CD4-positive, alpha-beta T cell treated with Interleukin-10 for 1 hour (primary cell): ENCODE results near the gene RAB27B.

ENCODE experiments used
- DNase-seq: peaks from one replicate; pipeline ENCODE4 v3.0.0-alpha.2; 2020

The RAB27B gene

GRCh38 chr18:54872681-54873080, 44.4 kb downstream of the RAB27B start:
- no peak for DNase-seq

GRCh38 chr18:54873884-54874255, 45.6 kb downstream of the RAB27B start:
- DNase-seq, result no peak

- DNase-seq, result no peak
Measured at GRCh38 chr18:54875063-54875462, 46.8 kb downstream of the RAB27B start.

- DNase-seq, result no peak
Measured at GRCh38 chr18:54877076-54877475, 48.8 kb downstream of the RAB27B start.

GRCh38 chr18:54878159-54878622, 49.9 kb downstream of the RAB27B start:
- DNase-seq, result no peak

- no peak for DNase-seq
Measured at GRCh38 chr18:54878659-54879358, 50.5 kb downstream of the RAB27B start.

GRCh38 chr18:54879691-54880090, 51.4 kb downstream of the RAB27B start:
- DNase-seq, result no peak

- DNase-seq, result no peak
Measured at GRCh38 chr18:54880395-54881105, 52.3 kb downstream of the RAB27B start.

- no peak for DNase-seq
Measured at GRCh38 chr18:54881229-54881768, 53.0 kb downstream of the RAB27B start.

GRCh38 chr18:54882318-54882717, 54.0 kb downstream of the RAB27B start:
- no peak for DNase-seq

GRCh38 chr18:54883816-54884604, 55.7 kb downstream of the RAB27B start:
- no peak for DNase-seq

GRCh38 chr18:54888378-54888777, 60.1 kb downstream of the RAB27B start:
- DNase-seq, result no peak

- DNase-seq, result no peak
Measured at GRCh38 chr18:54888933-54889332, 60.7 kb downstream of the RAB27B start.

GRCh38 chr18:54899500-54899899, 71.2 kb downstream of the RAB27B start:
- no peak for DNase-seq

- DNase-seq, result no peak
Measured at GRCh38 chr18:54900290-54900689, 72.0 kb downstream of the RAB27B start.

GRCh38 chr18:54904581-54904980, 76.3 kb downstream of the RAB27B start:
- DNase-seq, result no peak

- DNase-seq, result no peak
Measured at GRCh38 chr18:54905629-54906028, 77.4 kb downstream of the RAB27B start.

- DNase-seq, result no peak
Measured at GRCh38 chr18:54906331-54907185, 78.3 kb downstream of the RAB27B start.

GRCh38 chr18:54909538-54909937, 81.3 kb downstream of the RAB27B start:
- no peak for DNase-seq

GRCh38 chr18:54910161-54910919, 82.1 kb downstream of the RAB27B start:
- DNase-seq, result no peak

- DNase-seq, result no peak
Measured at GRCh38 chr18:54911551-54911950, 83.3 kb downstream of the RAB27B start.

- DNase-seq, result no peak
Measured at GRCh38 chr18:54914816-54915215, 86.5 kb downstream of the RAB27B start.
